ENCODE measurements around the gene TM9SF2.

Gene TM9SF2

DNA sequence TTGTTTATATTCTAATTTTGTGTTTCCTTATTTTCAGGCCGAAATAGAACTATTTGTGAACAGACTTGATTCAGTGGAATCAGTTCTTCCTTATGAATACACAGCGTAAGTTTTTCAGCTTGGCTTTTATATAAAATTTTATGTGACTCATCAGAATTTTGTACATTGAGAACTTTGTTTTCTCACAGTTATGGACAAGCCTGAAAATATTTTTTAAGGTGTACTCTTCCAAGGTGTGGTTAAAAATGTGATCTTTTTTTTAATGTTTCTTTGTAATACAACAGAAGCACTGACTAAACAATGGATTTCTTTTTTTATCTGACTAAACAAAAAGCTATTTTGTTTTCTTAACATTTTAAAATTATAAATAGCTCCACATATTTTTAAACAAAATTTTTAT lies 16.3 kb downstream of the TM9SF2 start:
- no peak for DNase-seq (ENCODE audit: extremely low spot score)
- TF ChIP-seq CTBP1 (IDR thresholded peaks at IDR 0.05; ENCODE audit: borderline replicate concordance) (no peak), SP1 (IDR thresholded peaks at IDR 0.05) (no peak), LEF1 (IDR thresholded peaks at IDR 0.05; ENCODE audit: borderline replicate concordance) (no peak), TARDBP (IDR thresholded peaks at IDR 0.05) (no peak), L3MBTL2 (conservative IDR thresholded peaks at IDR 0.05) (no peak), ELF4 (IDR thresholded peaks at IDR 0.05) (no peak), NFRKB (IDR thresholded peaks at IDR 0.05) (no peak), FOXA1 (IDR thresholded peaks at IDR 0.05) (no peak), HDGF (IDR thresholded peaks at IDR 0.05; ENCODE audit: borderline replicate concordance) (no peak), FOXM1 (IDR thresholded peaks at IDR 0.05; ENCODE audit: borderline replicate concordance) (no peak), FOXK2 (IDR thresholded peaks at IDR 0.05) (no peak), ARNT (IDR thresholded peaks at IDR 0.05) (no peak), BHLHE40 (IDR thresholded peaks at IDR 0.05; ENCODE audit: borderline replicate concordance) (no peak), ZNF384 (IDR thresholded peaks at IDR 0.05) (no peak), SUZ12 (IDR thresholded peaks at IDR 0.05) (no peak)
- TF ChIP-seq, protein P1, sequence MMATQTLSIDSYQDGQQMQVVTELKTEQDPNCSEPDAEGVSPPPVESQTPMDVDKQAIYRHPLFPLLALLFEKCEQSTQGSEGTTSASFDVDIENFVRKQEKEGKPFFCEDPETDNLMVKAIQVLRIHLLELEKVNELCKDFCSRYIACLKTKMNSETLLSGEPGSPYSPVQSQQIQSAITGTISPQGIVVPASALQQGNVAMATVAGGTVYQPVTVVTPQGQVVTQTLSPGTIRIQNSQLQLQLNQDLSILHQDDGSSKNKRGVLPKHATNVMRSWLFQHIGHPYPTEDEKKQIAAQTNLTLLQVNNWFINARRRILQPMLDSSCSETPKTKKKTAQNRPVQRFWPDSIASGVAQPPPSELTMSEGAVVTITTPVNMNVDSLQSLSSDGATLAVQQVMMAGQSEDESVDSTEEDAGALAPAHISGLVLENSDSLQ (IDR thresholded peaks at IDR 0.05) = no peak
- ChIA-PET POLR2A (no interaction called here), CTCF (no interaction called here)

- DNase-seq (ENCODE audit: extremely low spot score) = no peak
- ChIA-PET CTCF (no interaction called here), POLR2A (no interaction called here)
- TF ChIP-seq CTBP1 (IDR thresholded peaks at IDR 0.05; ENCODE audit: borderline replicate concordance) = no peak
- TF ChIP-seq LEF1 (IDR thresholded peaks at IDR 0.05; ENCODE audit: borderline replicate concordance) = no peak
- TF ChIP-seq SP1 (IDR thresholded peaks at IDR 0.05) = no peak
- TF ChIP-seq L3MBTL2 (conservative IDR thresholded peaks at IDR 0.05) = no peak
- no peak for TF ChIP-seq ZNF384 (IDR thresholded peaks at IDR 0.05)
- TF ChIP-seq FOXK2 (IDR thresholded peaks at IDR 0.05) = no peak
- no peak for TF ChIP-seq BHLHE40 (IDR thresholded peaks at IDR 0.05; ENCODE audit: borderline replicate concordance)
- TF ChIP-seq, protein P1 (IDR thresholded peaks at IDR 0.05) = no peak
- no peak for TF ChIP-seq ELF4 (IDR thresholded peaks at IDR 0.05)
- no peak for TF ChIP-seq SUZ12 (IDR thresholded peaks at IDR 0.05)
These were observed 16.7 kb downstream of the TM9SF2 start for GRCh38 chr13:99517984-99518383.

GRCh38 chr13:99522298-99522697 lies 21.0 kb downstream of the TM9SF2 start:
- ChIA-PET CTCF (no interaction called here), POLR2A (no interaction called here)
- no peak for DNase-seq (ENCODE audit: extremely low spot score)
- TF ChIP-seq FOXK2 (IDR thresholded peaks at IDR 0.05) (no peak), BHLHE40 (IDR thresholded peaks at IDR 0.05; ENCODE audit: borderline replicate concordance) (no peak), ARNT (IDR thresholded peaks at IDR 0.05) (no peak), NFRKB (IDR thresholded peaks at IDR 0.05) (no peak)

GRCh38 chr13:99523838-99524237 lies 22.6 kb downstream of the TM9SF2 start:
- ChIA-PET CTCF (no interaction called here), POLR2A (no interaction called here)
- TF ChIP-seq ZNF384 (IDR thresholded peaks at IDR 0.05) = no peak
- TF ChIP-seq ARNT (IDR thresholded peaks at IDR 0.05) = no peak
- no peak for TF ChIP-seq L3MBTL2 (conservative IDR thresholded peaks at IDR 0.05)
- no peak for TF ChIP-seq FOXK2 (IDR thresholded peaks at IDR 0.05)
- no peak for TF ChIP-seq TARDBP (IDR thresholded peaks at IDR 0.05)
- no peak for TF ChIP-seq FOXM1 (IDR thresholded peaks at IDR 0.05; ENCODE audit: borderline replicate concordance)
- no peak for TF ChIP-seq SP1 (IDR thresholded peaks at IDR 0.05)
- no peak for TF ChIP-seq LEF1 (IDR thresholded peaks at IDR 0.05; ENCODE audit: borderline replicate concordance)
- TF ChIP-seq CTBP1 (IDR thresholded peaks at IDR 0.05; ENCODE audit: borderline replicate concordance) = no peak
- no peak for TF ChIP-seq HDGF (IDR thresholded peaks at IDR 0.05; ENCODE audit: borderline replicate concordance)
- no peak for DNase-seq (ENCODE audit: extremely low spot score)

- CTCF ChIA-PET = no interaction called here
- no peak for DNase-seq (ENCODE audit: extremely low spot score)
- TF ChIP-seq LEF1 (IDR thresholded peaks at IDR 0.05; ENCODE audit: borderline replicate concordance) (no peak), L3MBTL2 (conservative IDR thresholded peaks at IDR 0.05) (no peak), CTBP1 (IDR thresholded peaks at IDR 0.05; ENCODE audit: borderline replicate concordance) (no peak), BHLHE40 (IDR thresholded peaks at IDR 0.05; ENCODE audit: borderline replicate concordance) (no peak), SUZ12 (IDR thresholded peaks at IDR 0.05) (no peak)
- TF ChIP-seq, protein P1 (IDR thresholded peaks at IDR 0.05) = no peak
- POLR2A ChIA-PET = no interaction called here
These were observed 24.7 kb downstream of the TM9SF2 start for GRCh38 chr13:99525967-99526366.

GRCh38 chr13:99526549-99526948 lies 25.3 kb downstream of the TM9SF2 start:
- TF ChIP-seq, protein P1 (IDR thresholded peaks at IDR 0.05) = no peak
- TF ChIP-seq NFRKB (IDR thresholded peaks at IDR 0.05) (no peak), SP1 (IDR thresholded peaks at IDR 0.05) (no peak), FOXM1 (IDR thresholded peaks at IDR 0.05; ENCODE audit: borderline replicate concordance) (no peak), LEF1 (IDR thresholded peaks at IDR 0.05; ENCODE audit: borderline replicate concordance) (no peak), FOXK2 (IDR thresholded peaks at IDR 0.05) (no peak), HDGF (IDR thresholded peaks at IDR 0.05; ENCODE audit: borderline replicate concordance) (no peak), L3MBTL2 (conservative IDR thresholded peaks at IDR 0.05) (no peak), ZNF384 (IDR thresholded peaks at IDR 0.05) (no peak), BHLHE40 (IDR thresholded peaks at IDR 0.05; ENCODE audit: borderline replicate concordance) (no peak)
- ChIA-PET POLR2A (no interaction called here), CTCF (no interaction called here)
- DNase-seq (ENCODE audit: extremely low spot score) = no peak

All from HEK293T (cell line).